Esophagus muscularis mucosa (tissue), 4 donors: Measurements from ENCODE around the gene GRM5.
"Not testable (repeated sequence)": the region's sequence is repeated elsewhere in the genome, so short reads cannot be mapped to it uniquely, and the experiment has no call there.

ENCODE experiments used
- CTCF ChIP-seq, 3 experiments: fragments of 200-600 bp in 2 of 3; fragments of 450-650 bp in 1 of 3; sonication (generic) in 2 of 3; IDR thresholded peaks; one replicate each; pipeline ENCODE4 v1.5.1; 2017 to 2019; ENCODE audit warnings: antibody characterized with exemption in 3 of 3, mild to moderate bottlenecking in 2 of 3, moderate library complexity in 1 of 3
- EP300 ChIP-seq: sonication (generic); formaldehyde crosslinking; IDR thresholded peaks from one replicate; pipeline ENCODE4 v1.6.1; 2017; ENCODE audit warnings: antibody characterized with exemption
- POLR2A ChIP-seq: fragments of 450-650 bp; IDR thresholded peaks from one replicate; pipeline ENCODE4 v1.6.1; 2017; ENCODE audit warnings: antibody characterized with exemption, moderate library complexity, mild to moderate bottlenecking, low read depth
- POLR2AphosphoS5 ChIP-seq, 2 donors: sonication (generic); formaldehyde crosslinking; IDR thresholded peaks; one replicate each; pipeline ENCODE4 v1.6.1; 2017; ENCODE audit warnings: antibody characterized with exemption in 2 of 2

- TF ChIP-seq POLR2A; EP300; CTCF (IDR thresholded peaks at IDR 0.05); POLR2AphosphoS5 (IDR thresholded peaks at IDR 0.05): not testable (repeated sequence)
These were observed 183.0 kb downstream of the GRM5 start for GRCh38 chr11:88882800-88883199.
